Measurements from ENCODE around the gene DENND1A. TPM values are rescaled to one million over a fixed set of nuclear protein-coding genes. Genes with fewer than 3 reads are reported as not detected.

Gene DENND1A
- total and polyA plus RNA-seq, 2 of the 13 experiments (the other 11 are each of a cell fraction or from before 2014, with no cell fraction given): 14.8 to 30.1 TPM

GRCh38 chr9:123421801-123422455 is 508.0 kb downstream of the DENND1A start (continued):
- TF ChIP-seq DNMT1 (CRISPR knock-in tag; IDR thresholded peaks at IDR 0.05) (no peak), PRDM4 (CRISPR knock-in tag; IDR thresholded peaks at IDR 0.05; ENCODE audit: borderline replicate concordance) (no peak), KDM3A (CRISPR knock-in tag; IDR thresholded peaks at IDR 0.05; ENCODE audit: low read depth) (no peak), FOXO1 (CRISPR knock-in tag; IDR thresholded peaks at IDR 0.05) (no peak)

- no peak for FAIRE-seq
- Histone ChIP-seq H3K27me3 (ENCODE audit: control insufficient read depth in 1 of 2, insufficient read depth in 2 of 2, low read length in 2 of 2) (no peaks in the 10 kb centered on the region), H3K9ac (ENCODE audit: insufficient read depth, low read depth, low read length) (no peak overlapping the region), H3K27ac (ENCODE audit: extremely low read length, insufficient read depth, low read length) (no peak overlapping the region), H3K9me3 (ENCODE audit: low read length) (no peaks in the 10 kb centered on the region), H3K4me1 (ENCODE audit: insufficient read depth, low read length) (no peaks in the 10 kb centered on the region), H3K79me2 (ENCODE audit: insufficient read depth, low read length) (no peaks in the 10 kb centered on the region), H3K4me2 (ENCODE audit: low read depth, low read length) (no peak overlapping the region), H3K36me3 (replicated peaks in 1 of 2; ENCODE audit: control insufficient read depth in 1 of 2, insufficient read depth in 2 of 2, low read length in 2 of 2) (peaks cover 8 to 37% of the 10 kb centered on the region in 2 experiments; a peak in 4 of 5 replicates), H2AFZ (ENCODE audit: low read length) (no peak overlapping the region), H4K20me1 (ENCODE audit: insufficient read depth, low read length) (no peaks in the 10 kb centered on the region), H3K4me3 (replicated peaks in 1 of 3; ENCODE audit: insufficient read depth in 1 of 3, low read depth in 2 of 3, low read length in 3 of 3) (no peak overlapping the region)
- in situ Hi-C loops (cut with HindIII; ENCODE audit: extremely low pct_ligation_motif_present, low pct_unique_long_range_greater_than_20kb): loop anchor here (25.0 kb wide), 1 partner anchor 616 kb away; no protein-coding TSS in a partner anchor
- ChIA-PET POLR2A (no interaction called here), CTCF (ENCODE audit: low intra/inter-chr PET ratio, low total read pairs) (no interaction called here)
- no peak for DNase-seq (ENCODE audit: low spot score)
- no peak for ATAC-seq
- 98% methylated on average over 10 of the region's 13 CpGs for WGBS (ENCODE audit: low lambda C conversion rate)
- intact Hi-C loops (cut with micrococcal nuclease; ENCODE audit: unreplicated experiment): no loop called here
- no TSS peak for BruUV-seq (replicated peaks)
- TF ChIP-seq TFE3 (CRISPR knock-in tag; IDR thresholded peaks at IDR 0.05): no peak
- no peak for TF ChIP-seq ZNF597 (CRISPR knock-in tag; IDR thresholded peaks at IDR 0.05)
- TF ChIP-seq PPARG (CRISPR knock-in tag; conservative IDR thresholded peaks at IDR 0.05): no peak
- no peak for TF ChIP-seq SMARCE1 (IDR thresholded peaks at IDR 0.05; ENCODE audit: borderline replicate concordance)
- no peak for TF ChIP-seq MAFG (CRISPR knock-in tag; IDR thresholded peaks at IDR 0.05)
- TF ChIP-seq MAF1 (CRISPR knock-in tag; IDR thresholded peaks at IDR 0.05; ENCODE audit: borderline replicate concordance): no peak
- TF ChIP-seq ZNF431 (CRISPR knock-in tag; IDR thresholded peaks at IDR 0.05; ENCODE audit: borderline replicate concordance, low read depth): no peak
- TF ChIP-seq IRF9 (CRISPR knock-in tag; IDR thresholded peaks at IDR 0.05; ENCODE audit: borderline replicate concordance): no peak
- no peak for TF ChIP-seq GRHL1 (CRISPR knock-in tag; conservative IDR thresholded peaks at IDR 0.05)
- no peak for TF ChIP-seq ZNF326 (CRISPR knock-in tag; IDR thresholded peaks at IDR 0.05; ENCODE audit: borderline replicate concordance)
- no peak for TF ChIP-seq RFX3 (CRISPR knock-in tag; IDR thresholded peaks at IDR 0.05)
Observed at GRCh38 chr9:123421186-123421585, 508.7 kb downstream of the DENND1A start.
